GM10266 (cell line): ENCODE results near the gene KIAA1671.
A peak's percentile ranks its signal among the peaks of the same experiment; 100 is the strongest.

Experiments used
- DNase-seq: peaks from one replicate; pipeline ENCODE4 v3.0.0; 2012; ENCODE audit errors: extremely low spot score
- TF ChIP-seq, protein P1 (sequence below): IDR thresholded peaks from 2 replicates; pipeline ENCODE4 v1.5.1; 2012; ENCODE audit warnings: mild to moderate bottlenecking, low read depth; ENCODE audit not compliant: control insufficient read depth, insufficient read depth; ENCODE audit errors: missing control alignments

Gene KIAA1671

GRCh38 chr22:25167082-25167481 is 214.6 kb downstream of the KIAA1671 start:
- DNase-seq, result no peak
- TF ChIP-seq, protein P1, sequence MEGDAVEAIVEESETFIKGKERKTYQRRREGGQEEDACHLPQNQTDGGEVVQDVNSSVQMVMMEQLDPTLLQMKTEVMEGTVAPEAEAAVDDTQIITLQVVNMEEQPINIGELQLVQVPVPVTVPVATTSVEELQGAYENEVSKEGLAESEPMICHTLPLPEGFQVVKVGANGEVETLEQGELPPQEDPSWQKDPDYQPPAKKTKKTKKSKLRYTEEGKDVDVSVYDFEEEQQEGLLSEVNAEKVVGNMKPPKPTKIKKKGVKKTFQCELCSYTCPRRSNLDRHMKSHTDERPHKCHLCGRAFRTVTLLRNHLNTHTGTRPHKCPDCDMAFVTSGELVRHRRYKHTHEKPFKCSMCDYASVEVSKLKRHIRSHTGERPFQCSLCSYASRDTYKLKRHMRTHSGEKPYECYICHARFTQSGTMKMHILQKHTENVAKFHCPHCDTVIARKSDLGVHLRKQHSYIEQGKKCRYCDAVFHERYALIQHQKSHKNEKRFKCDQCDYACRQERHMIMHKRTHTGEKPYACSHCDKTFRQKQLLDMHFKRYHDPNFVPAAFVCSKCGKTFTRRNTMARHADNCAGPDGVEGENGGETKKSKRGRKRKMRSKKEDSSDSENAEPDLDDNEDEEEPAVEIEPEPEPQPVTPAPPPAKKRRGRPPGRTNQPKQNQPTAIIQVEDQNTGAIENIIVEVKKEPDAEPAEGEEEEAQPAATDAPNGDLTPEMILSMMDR, result no peak

GRCh38 chr22:25167834-25168601 is 215.5 kb downstream of the KIAA1671 start:
- TF ChIP-seq, protein P1, result no peak

GRCh38 chr22:25169278-25170031 is 216.9 kb downstream of the KIAA1671 start:
- TF ChIP-seq, protein P1, result no peak
- no peak for DNase-seq

More at GRCh38 chr22:25167834-25168601, 215.5 kb downstream of the KIAA1671 start:
- DNase-seq, result no peak

GRCh38 chr22:25170426-25170980 is 218.0 kb downstream of the KIAA1671 start:
- DNase-seq, result no peak
- TF ChIP-seq, protein P1, result no peak

GRCh38 chr22:25172153-25172552 is 219.6 kb downstream of the KIAA1671 start:
- TF ChIP-seq, protein P1, result peak; percentile 45
- DNase-seq, result no peak

GRCh38 chr22:25174156-25174887 is 221.8 kb downstream of the KIAA1671 start:
- TF ChIP-seq, protein P1, result no peak
- DNase-seq, result no peak
